PFSK-1 (cell line): ENCODE measurements around the gene INTS11.

Experiments
- FOXP2 ChIP-seq: optimal IDR thresholded peaks from 2 replicates; pipeline ENCODE3; 2011; ENCODE audit warnings: borderline replicate concordance, control low read depth, inconsistent platforms; ENCODE audit not compliant: insufficient read depth; ENCODE audit errors: extremely low read length, extremely low read depth
- POLR2AphosphoS5 ChIP-seq: IDR thresholded peaks from 2 replicates; pipeline ENCODE4 v1.6.1; 2012; ENCODE audit warnings: low read depth, mild to moderate bottlenecking, control low read depth, low read length, moderate library complexity
- REST ChIP-seq, 2 experiments: IDR thresholded peaks; 2 replicates each; pipeline versions ENCODE4 v1.6.1 to v1.8.0; 2011 to 2012; ENCODE audit warnings: low read depth in 2 of 2, low read length in 2 of 2, control low read depth in 1 of 2, inconsistent platforms in 1 of 2, mild to moderate bottlenecking in 1 of 2, moderate library complexity in 1 of 2; ENCODE audit not compliant: insufficient read depth in 1 of 2
- SIN3A ChIP-seq: IDR thresholded peaks from 2 replicates; pipeline ENCODE4 v1.6.1; 2012; ENCODE audit warnings: mild to moderate bottlenecking, low read length, moderate library complexity, borderline replicate concordance; ENCODE audit not compliant: insufficient read depth
- TAF1 ChIP-seq: IDR thresholded peaks from 2 replicates; pipeline ENCODE4 v1.6.1; 2012; ENCODE audit warnings: low read length, control low read depth, borderline replicate concordance; ENCODE audit not compliant: insufficient read depth

Gene INTS11

GRCh38 chr1:1322952-1323351 lies 1.5 kb downstream of the INTS11 start:
- TF ChIP-seq TAF1 (no peak), POLR2AphosphoS5 (no peak), REST (IDR thresholded peaks at IDR 0.05; ENCODE audit: insufficient read depth in 1 of 2, low read depth in 2 of 2, low read length in 2 of 2) (no peak), SIN3A (no peak), FOXP2 (no peak)

DNA sequence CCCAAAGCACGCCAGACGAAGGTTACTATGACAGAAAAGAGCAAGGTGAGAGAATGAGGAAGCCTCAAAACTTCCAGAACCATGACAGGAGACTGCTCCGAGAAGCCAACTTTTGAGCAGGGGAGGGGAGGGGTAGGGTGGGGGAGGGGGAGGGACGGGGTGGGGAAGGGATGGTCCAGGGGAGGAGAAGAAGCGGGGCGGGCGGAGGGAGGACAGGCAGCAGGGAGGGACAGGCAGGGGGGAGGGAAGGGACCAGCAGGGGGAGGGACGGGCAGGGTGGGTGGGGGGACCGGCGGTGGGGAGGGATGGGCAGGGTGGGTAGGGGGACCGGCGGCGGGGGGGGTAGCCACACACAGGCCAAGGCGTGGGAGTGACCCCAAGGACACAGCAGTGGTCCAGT lies 2.0 kb downstream of the INTS11 start:
- TF ChIP-seq SIN3A (no peak), TAF1 (no peak), POLR2AphosphoS5 (no peak), REST (IDR thresholded peaks at IDR 0.05; ENCODE audit: insufficient read depth in 1 of 2, low read depth in 2 of 2, low read length in 2 of 2) (no peak), FOXP2 (no peak)

DNA sequence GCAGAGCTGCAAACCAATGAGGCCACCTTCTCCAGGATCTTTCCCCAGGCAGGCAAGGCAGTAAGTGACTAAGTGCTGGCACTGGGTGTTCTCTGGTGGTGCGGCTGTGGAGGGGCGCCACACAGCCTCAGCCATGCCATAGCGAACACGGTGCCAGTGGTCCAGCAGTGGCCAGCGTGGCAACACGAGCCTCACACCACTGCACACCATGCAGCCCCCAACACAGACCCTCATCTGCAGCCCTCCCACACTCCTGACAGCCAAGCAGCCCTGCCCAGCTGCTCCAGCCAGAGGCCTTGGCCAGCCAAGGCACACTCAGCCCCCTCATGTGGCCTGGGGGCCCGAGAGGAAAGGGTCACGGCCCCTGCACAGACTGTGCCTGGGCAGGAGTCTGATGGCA lies 3.0 kb downstream of the INTS11 start:
- no peak for TF ChIP-seq REST (IDR thresholded peaks at IDR 0.05; ENCODE audit: insufficient read depth in 1 of 2, low read depth in 2 of 2, low read length in 2 of 2)
- no peak for TF ChIP-seq TAF1
- TF ChIP-seq FOXP2, result no peak

GRCh38 chr1:1320666-1321448 lies 3.6 kb downstream of the INTS11 start:
- TF ChIP-seq TAF1, result no peak
- no peak for TF ChIP-seq POLR2AphosphoS5
- TF ChIP-seq SIN3A, result no peak
- no peak for TF ChIP-seq FOXP2
- no peak for TF ChIP-seq REST (IDR thresholded peaks at IDR 0.05; ENCODE audit: insufficient read depth in 1 of 2, low read depth in 2 of 2, low read length in 2 of 2)

- TF ChIP-seq REST (IDR thresholded peaks at IDR 0.05; ENCODE audit: insufficient read depth in 1 of 2, low read depth in 2 of 2, low read length in 2 of 2), result no peak
- TF ChIP-seq SIN3A, result no peak
- no peak for TF ChIP-seq TAF1
- TF ChIP-seq FOXP2, result no peak
- TF ChIP-seq POLR2AphosphoS5, result no peak
Observed at GRCh38 chr1:1319646-1319941, 4.9 kb downstream of the INTS11 start.
